ENCODE measurements around the gene SND1.

The SND1 gene

GRCh38 chr7:127979113-127979727, 327.2 kb downstream of the SND1 start:
- no peak for DNase-seq

- no peak for DNase-seq
Observed at GRCh38 chr7:127979728-127980126, 327.7 kb downstream of the SND1 start.

GRCh38 chr7:127980901-127981300, 328.9 kb downstream of the SND1 start:
- no peak for DNase-seq

- no peak for DNase-seq
Observed at GRCh38 chr7:127981965-127982364, 330.0 kb downstream of the SND1 start.

- no peak for DNase-seq
Observed at GRCh38 chr7:127983804-127984332, 331.9 kb downstream of the SND1 start.

- DNase-seq = no peak
Observed at GRCh38 chr7:127986581-127987521, 334.9 kb downstream of the SND1 start.

DNA sequence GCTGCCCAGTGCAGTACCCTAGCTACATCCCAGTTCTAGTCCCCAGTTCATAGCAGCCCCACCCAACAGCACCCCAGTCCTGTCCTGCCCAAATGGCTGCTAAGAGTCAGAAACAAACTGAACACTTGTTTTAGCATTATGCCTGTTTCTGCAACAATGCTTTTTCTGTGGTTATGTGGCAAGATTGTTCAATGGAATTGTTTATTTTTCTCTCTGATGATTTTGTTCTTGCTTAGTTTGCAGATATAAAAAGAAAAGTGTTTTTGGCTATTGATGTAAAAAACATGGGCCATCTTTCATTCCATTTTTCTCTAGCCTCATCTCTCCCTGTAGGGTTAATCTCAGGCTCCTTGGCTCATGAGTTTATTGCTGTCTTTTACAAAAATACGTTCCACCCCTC, 336.8 kb downstream of the SND1 start:
- DNase-seq = no peak

- DNase-seq = no peak
Observed at GRCh38 chr7:127993317-127993716, 341.3 kb downstream of the SND1 start.

- DNase-seq = no peak
Observed at GRCh38 chr7:127993987-127994386, 342.0 kb downstream of the SND1 start.

DNA sequence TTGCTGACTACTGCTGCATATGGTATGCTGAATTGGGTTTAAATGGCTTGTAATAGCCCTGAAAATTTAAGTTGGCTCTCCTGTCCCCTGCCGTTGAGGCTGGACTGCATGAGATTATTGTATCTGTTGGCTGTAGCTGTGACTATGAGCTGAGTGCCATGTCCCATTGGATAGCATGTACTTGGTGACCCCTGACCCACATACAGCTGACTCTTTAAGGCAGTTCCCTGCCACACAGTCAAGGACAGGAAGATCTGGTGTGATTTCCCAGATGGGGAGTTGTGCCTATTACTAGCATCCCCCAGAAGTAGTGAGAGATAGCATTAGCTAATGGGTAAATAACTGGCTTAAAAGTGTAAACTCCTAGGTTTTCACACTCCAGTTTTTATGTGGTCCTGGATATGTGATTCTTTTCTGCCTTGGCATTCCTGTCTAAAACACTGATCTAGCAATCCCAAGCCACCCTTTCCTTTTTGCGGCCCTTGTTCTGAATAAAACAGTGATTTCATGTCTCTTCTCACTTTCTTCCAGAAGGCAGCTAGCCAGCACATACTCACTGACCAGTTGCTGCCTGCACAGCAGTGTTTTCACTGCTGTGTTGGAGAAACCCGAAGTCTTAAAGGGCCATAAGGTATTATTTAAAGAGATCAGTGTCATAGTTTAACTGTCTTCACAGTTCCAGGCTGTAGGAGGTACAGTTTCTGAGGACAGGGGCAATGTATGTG, 343.3 kb downstream of the SND1 start:
- DNase-seq = no peak

DNA sequence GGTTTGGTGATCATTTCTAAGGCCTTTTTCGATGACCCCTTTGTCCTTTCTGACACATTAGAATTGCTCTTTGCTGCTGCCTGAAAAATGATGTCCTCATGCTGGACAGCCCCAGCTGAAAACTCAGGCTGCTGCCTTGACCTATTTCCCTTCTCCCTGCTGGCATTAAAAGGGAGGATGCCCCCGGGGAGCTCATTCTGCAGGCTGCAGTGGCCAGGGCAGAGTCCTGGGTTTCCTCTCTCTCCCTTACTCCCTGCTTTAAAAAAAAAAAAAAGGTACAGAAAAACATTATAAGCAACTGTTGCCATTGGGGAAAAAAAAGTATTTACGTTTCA, 343.9 kb downstream of the SND1 start:
- no peak for DNase-seq

GRCh38 chr7:127996253-127997071, 344.5 kb downstream of the SND1 start:
- DNase-seq = no peak

DNA sequence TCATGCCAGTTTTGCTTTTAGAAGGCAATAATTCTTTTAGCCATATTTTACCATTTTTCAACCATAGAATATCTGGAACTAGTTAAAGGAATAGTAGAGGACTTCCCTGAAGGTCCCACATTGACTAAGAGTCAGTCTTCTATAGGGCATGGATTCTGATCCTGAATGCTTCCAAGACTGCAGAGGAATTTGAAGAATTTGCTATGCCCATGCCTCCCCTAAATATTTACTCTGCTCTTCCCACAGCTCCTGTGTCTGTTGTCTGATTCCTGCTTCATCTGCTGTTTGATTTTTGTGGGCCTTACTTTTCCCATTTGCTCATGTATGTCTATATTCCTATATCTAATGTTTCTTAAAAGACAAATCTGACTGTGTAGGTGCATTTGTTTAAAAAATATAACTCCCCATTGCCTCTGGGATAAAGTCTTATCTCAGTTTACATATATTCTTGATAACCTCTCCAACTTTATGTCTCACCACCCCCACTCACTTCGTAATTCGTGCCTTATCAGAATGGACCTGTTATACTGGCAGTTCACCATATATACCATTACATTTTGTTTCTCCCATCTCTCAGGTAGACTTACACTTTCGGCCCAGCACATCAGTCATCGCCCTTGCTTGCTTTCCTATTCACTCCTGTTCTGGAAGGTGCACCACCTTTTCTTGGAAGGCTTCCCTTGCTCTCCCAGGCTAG, 345.4 kb downstream of the SND1 start:
- no peak for DNase-seq

- DNase-seq = no peak
Observed at GRCh38 chr7:127998671-127999070, 346.7 kb downstream of the SND1 start.

GRCh38 chr7:128000048-128000447, 348.1 kb downstream of the SND1 start:
- no peak for DNase-seq

GRCh38 chr7:128000854-128001265, 348.9 kb downstream of the SND1 start:
- no peak for DNase-seq

- DNase-seq = no peak
Observed at GRCh38 chr7:128003167-128003566, 351.2 kb downstream of the SND1 start.

DNA sequence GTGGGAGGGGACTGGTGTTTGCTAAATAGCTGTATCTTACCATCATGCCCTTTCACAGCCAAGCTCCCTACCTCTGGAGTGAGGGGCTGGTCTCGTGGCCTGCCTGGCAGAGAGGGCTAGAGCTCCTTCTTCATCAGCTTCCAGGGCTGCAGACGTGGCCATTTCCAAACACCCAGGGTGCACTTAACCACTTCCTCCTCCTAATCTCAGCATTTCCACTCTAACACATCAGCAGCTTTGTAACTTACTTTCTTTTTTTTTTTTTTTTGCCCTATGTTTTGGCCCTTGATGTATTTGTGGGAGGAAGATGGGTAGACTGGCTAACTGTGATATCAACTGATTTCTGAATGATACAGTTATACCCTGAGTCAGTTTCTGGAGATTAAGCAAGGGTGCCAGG, 351.8 kb downstream of the SND1 start:
- no peak for DNase-seq

DNA sequence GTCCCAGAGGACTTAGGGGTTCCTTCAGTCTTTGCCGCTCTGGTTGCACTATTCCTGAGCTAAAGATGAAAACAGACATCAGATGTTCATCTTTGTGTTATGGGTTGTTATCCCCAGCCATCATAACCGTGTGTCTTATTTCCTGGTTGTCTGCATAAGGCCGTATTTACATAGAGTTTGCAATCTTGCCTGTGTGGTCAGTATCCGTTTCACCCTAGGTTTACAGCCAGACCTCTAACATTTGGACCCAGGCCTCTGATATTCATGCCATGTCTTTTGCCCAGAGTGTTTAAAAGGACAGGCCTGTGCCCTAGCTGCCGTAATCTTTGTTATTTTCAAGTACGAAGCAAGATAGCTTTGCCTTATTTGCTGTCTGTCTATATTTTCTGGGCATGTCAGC, 352.6 kb downstream of the SND1 start:
- DNase-seq = no peak

- DNase-seq = no peak
Observed at GRCh38 chr7:128005117-128005516, 353.1 kb downstream of the SND1 start.

DNA sequence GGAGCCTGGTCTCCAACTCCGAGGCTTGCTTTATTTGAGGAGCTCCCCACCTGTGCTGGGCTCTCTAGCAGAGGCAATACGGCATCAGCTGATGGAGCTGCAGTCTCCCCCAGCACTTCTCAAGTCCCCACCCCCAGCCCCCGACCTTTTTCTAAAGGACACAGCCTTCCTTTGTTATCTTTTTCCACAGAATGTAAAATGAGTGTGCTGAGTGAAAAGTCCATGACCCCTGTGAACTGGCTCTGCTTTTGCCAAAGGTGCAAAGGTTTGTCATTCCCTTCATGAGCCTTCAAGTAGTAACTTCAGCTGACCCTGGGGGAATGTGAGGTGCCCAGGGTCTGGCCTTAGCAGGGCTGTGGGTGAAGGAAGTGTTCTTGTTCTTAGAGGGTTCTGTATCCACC, 353.8 kb downstream of the SND1 start:
- DNase-seq = no peak
